Vagina (tissue), 2 donors: ENCODE measurements around the gene RABGAP1L.

Source experiments
- CTCF ChIP-seq, 3 experiments: fragments of 450-650 bp in 2 of 3; fragments of 200-600 bp in 1 of 3; sonication (generic) in 1 of 3; IDR thresholded peaks; one replicate each; pipeline ENCODE4 v1.5.1; 2017 to 2019; ENCODE audit warnings: antibody characterized with exemption in 3 of 3, mild to moderate bottlenecking in 2 of 3, moderate library complexity in 2 of 3
- POLR2A ChIP-seq, 2 donors: fragments of 450-650 bp; IDR thresholded peaks; one replicate each; pipeline ENCODE4 v1.6.1; 2017; ENCODE audit warnings: antibody characterized with exemption in 2 of 2, mild to moderate bottlenecking in 2 of 2, moderate library complexity in 2 of 2
- POLR2AphosphoS5 ChIP-seq, 2 donors: sonication (generic); formaldehyde crosslinking; IDR thresholded peaks; one replicate each; pipeline ENCODE4 v1.9.0; 2017; ENCODE audit warnings: antibody characterized with exemption in 2 of 2, mild to moderate bottlenecking in 2 of 2, low read depth in 1 of 2; ENCODE audit not compliant: insufficient read depth in 1 of 2

GRCh38 chr1:174742805-174743653 is 583.7 kb downstream of the RABGAP1L start:
- no peak for TF ChIP-seq POLR2A (IDR thresholded peaks at IDR 0.05)
- no peak for TF ChIP-seq CTCF (IDR thresholded peaks at IDR 0.05)
- no peak for TF ChIP-seq POLR2AphosphoS5 (IDR thresholded peaks at IDR 0.05; ENCODE audit: insufficient read depth in 1 of 2, low read depth in 1 of 2)
